Metanephros (tissue), 1 donor: ENCODE data around the gene PIN4. TPM values are rescaled to one million over a fixed set of nuclear protein-coding genes. Genes with fewer than 3 reads are reported as not detected.

Source experiments
- total RNA-seq: library from RNA; depleted of rRNA; stranded (reverse); fragments of >200 nt; gene quantifications from one replicate; pipeline ENCODE4 v1.2.3, GENCODE V29; 2014

Gene PIN4
- 4.5 TPM for total RNA-seq

DNA sequence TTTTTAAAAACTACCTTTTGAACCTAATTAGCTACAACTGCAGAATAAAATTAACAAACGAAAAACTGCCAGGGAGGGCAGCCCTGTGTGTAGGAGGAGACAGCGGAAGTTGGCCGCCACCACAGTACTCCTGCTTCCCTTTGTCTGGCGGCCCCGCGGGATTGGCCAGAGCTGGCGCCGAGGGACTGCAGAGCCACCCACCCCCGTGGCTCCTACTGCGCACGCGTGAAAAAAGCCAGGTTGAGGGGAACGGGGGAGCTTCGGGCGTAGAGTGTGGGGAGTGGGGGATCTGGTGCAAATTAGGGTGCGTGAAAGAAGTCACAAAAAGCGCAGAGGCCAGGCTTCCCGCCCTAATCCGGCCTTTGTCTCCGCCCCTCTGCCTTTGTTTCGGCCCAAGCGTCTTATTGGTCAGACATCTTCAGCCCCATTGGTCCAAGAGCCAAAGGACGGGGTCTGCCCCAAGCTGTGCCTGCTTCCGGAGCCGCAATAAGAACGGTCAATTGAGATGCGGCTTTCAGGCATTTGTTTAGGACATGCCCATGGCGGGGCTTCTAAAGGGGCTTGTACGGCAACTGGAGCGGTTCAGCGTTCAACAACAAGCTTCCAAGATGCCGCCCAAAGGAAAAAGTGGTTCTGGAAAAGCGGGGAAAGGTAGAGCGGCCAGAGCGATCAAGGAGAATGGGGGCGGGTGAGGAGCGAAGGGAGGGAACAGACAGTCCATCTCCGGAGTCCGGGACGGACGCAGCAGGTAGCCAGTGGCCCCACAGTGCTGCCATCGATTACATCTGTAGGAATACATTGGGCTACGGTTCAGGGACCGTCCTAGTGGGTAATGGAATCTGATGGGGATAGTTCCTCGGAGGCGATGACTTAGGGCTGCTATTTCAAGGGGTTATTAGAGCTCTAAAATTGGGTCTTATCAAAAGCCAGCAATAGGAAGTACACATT, at the start of gene PIN4:
TSS of gene PIN4 (plus strand) at position 580 of the 948 bp plus-strand sequence. CDS start at position 609, 29 bp downstream.

DNA sequence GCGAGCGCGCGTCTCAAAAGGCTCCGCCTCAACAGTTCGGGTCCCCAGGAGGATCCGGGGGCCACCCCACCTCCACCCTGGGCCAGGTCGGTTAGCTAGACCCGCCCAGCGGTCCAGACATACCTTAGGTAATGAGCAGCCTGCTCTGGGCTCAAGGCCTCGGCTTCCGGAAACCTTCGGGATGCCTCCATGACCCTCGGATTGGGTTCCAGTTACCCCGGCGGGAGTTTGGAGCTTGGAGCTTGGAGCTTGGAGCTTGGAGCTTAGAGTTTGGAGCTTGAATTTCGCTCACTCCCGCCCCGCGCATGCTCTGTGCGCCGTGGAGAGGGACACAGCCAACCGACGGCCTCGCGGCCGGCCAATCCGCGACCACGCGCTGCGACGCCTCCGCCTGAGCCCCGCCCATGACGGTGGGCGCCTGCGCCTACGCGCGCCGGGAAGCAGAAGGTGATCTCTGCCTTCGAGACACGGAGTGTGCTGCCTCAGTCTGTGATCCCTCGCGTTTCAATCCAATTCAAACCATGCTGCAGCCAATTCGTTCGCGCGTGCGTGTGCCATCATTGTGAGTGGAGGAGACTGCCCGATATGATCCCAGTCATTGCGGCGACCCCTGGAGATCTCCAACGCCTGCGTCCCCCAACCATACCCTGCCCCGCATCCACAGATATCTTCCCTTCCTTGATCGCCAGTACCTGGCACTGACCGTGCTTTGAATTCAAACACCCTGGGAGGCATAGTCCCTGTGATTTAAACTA, 57.3 kb downstream of the PIN4 start, which contains the start of gene ERCC6L:
TSS of gene ERCC6L (minus strand) at position 307 of the 755 bp plus-strand sequence. CDS start at position 191, 116 bp downstream.

Other genes starting within 250 kb of the PIN4 start
- gene RTL5, start 49.8 kb upstream of the PIN4 start, total RNA-seq: 10.6 TPM
- 1.2 TPM for gene ERCC6L, start 57.3 kb downstream of the PIN4 start, total RNA-seq
- 1,442 TPM for gene RPS4X, start 95.5 kb downstream of the PIN4 start, total RNA-seq
- 8.6 TPM for gene CITED1, start 124.2 kb downstream of the PIN4 start, total RNA-seq